ENCODE data around the gene RNF121. TPM values are rescaled to one million over a fixed set of nuclear protein-coding genes. Genes with fewer than 3 reads are reported as not detected.

RNF121 gene
- total RNA-seq, 2 donors from 2014 or later = 32.2 to 44.6 TPM

- peak; percentile 60 to 89 for ATAC-seq
- H3K27ac Mint-ChIP-seq = peak overlapping the region; percentile 69 to 92
Measured at GRCh38 chr11:71962428-71963038, 33.7 kb downstream of the RNF121 start.

GRCh38 chr11:71963468-71963867 lies 34.6 kb downstream of the RNF121 start:
- no peak overlapping the region for H3K27ac Mint-ChIP-seq
- no peak for ATAC-seq
- H3K36me3 Mint-ChIP-seq = peaks cover 11 to 22% of the 10 kb centered on the region in 2 donors
- DNase-seq (ENCODE audit: low spot score in 2 of 2) = no peak
- peaks cover 0 to 5% of the 10 kb centered on the region in 2 donors for H3K9me3 Mint-ChIP-seq

More at GRCh38 chr11:71962428-71963038, 33.7 kb downstream of the RNF121 start:
- H3K36me3 Mint-ChIP-seq = peaks cover 11 to 22% of the 10 kb centered on the region in 2 donors
- H3K9me3 Mint-ChIP-seq = peaks cover 0 to 5% of the 10 kb centered on the region in 2 donors
- DNase-seq (ENCODE audit: low spot score in 2 of 2) = no peak

GRCh38 chr11:71964641-71965040 lies 35.8 kb downstream of the RNF121 start:
- no peak overlapping the region for H3K27ac Mint-ChIP-seq
- ATAC-seq = no peak
- H3K9me3 Mint-ChIP-seq = peaks cover 0 to 5% of the 10 kb centered on the region in 2 donors
- no peak for DNase-seq (ENCODE audit: low spot score in 2 of 2)
- peaks cover 11 to 22% of the 10 kb centered on the region in 2 donors for H3K36me3 Mint-ChIP-seq

DNA sequence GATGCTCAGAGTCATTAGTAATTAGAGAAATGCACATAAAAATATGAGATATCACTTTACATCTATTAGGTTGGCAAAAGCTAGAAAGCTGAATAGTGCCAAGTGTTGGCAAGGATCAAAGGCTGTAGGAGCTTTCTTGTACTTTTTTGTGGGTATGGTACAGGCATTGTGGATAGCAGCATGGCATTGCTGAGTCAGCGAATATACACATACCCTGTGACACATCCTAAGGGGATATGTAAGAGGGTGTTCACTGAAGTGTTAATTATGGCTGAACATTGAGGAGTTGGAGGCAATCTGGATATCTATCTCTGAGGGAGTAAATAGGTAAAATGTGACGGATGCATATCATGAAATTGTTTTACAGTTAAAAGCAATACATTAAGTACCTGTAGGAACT lies 42.8 kb downstream of the RNF121 start:
- Mint-ChIP-seq H3K27ac (no peak overlapping the region), H3K9me3 (no peaks in the 10 kb centered on the region), H3K36me3 (no peaks in the 10 kb centered on the region)
- DNase-seq (ENCODE audit: low spot score in 2 of 2) (no peak), ATAC-seq (no peak)

DNA sequence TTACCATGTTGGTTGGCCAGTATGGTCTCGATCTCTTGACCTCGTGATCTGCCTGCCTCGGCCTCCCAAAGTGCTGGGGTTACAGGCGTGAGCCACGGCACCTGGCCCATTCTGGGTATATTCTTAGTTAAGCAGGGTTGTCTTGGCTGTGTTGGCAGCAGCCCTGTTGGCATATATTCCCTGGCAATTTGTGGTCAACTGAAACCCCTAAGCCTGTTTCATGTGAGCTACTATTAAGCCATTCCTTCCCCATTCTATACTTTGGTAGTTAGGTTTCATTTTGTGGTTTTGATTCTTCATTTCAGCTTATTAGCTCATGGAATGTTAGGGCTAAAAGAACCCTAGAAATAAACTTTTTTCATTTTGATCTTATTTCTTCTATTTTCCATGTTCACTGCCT lies 47.7 kb downstream of the RNF121 start:
- Mint-ChIP-seq H3K9me3 (no peaks in the 10 kb centered on the region), H3K27ac (no peak overlapping the region), H3K36me3 (peaks cover 0 to 5% of the 10 kb centered on the region in 2 donors)
- ATAC-seq (no peak), DNase-seq (ENCODE audit: low spot score in 2 of 2) (no peak)

DNA sequence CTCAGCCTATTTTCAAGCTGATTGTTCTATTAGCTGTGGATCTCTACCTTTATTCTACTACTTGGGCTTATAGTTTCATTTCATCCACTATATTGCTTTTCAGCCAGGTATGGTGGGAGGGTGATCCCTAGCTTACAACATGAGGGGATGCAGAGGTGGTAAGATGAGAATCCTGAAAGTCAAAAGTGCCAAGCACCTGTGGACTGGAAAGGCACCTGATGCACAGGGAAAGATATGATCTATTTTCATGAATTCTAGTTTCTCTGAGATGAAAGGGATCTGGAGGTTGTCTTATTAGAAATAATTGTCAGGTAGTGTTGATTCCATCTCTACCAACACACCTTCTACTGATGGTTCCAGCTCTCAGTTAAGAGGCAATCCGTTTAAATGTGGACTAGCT lies 48.2 kb downstream of the RNF121 start:
- no peaks in the 10 kb centered on the region for H3K9me3 Mint-ChIP-seq

DNA sequence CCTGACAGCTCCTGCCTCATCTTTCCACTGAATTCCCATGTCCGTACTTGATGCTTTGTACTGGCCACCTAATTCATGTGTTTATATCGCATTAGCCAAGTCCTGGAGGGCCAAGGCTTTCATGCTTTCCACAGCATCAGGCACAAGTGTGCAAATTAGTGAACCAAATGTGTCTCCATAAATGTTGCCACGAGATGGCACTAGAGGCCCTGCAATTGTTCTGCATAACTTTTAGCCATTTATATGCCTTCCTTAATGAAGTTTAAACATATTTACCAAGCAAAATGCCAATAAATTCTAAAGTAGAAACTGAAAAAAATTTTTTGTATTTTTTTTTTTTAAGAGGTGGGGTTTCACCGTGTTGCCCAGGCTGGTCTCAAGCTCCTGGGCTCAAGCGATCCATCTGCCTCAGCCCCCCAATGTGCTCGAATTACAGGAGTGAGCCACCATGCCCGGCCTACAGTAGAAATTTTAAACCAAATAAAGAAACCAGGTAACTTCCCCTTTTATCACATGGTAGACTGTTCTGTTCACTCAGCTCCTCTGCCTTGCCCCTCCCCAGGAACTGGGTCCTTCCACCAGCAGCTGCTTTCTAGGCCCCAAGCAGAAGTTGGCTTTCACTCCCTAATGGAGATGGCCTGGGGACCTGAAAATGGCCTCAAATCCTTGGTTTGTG lies 49.0 kb downstream of the RNF121 start:
- DNase-seq (ENCODE audit: low spot score in 2 of 2) (peak in 1 of 2 donors; percentile 48), ATAC-seq (peak in 1 of 2 donors; percentile 63)
- Mint-ChIP-seq H3K27ac (peak overlapping the region in 1 of 2 donors; percentile 25), H3K36me3 (peaks cover 0 to 8% of the 10 kb centered on the region in 2 donors), H3K9me3 (no peaks in the 10 kb centered on the region)

More for the DNA sequence above, 48.2 kb downstream of the RNF121 start:
- DNase-seq (ENCODE audit: low spot score in 2 of 2) (no peak), ATAC-seq (no peak)
- Mint-ChIP-seq H3K36me3 (peaks cover 0 to 8% of the 10 kb centered on the region in 2 donors), H3K27ac (no peak overlapping the region)

DNA sequence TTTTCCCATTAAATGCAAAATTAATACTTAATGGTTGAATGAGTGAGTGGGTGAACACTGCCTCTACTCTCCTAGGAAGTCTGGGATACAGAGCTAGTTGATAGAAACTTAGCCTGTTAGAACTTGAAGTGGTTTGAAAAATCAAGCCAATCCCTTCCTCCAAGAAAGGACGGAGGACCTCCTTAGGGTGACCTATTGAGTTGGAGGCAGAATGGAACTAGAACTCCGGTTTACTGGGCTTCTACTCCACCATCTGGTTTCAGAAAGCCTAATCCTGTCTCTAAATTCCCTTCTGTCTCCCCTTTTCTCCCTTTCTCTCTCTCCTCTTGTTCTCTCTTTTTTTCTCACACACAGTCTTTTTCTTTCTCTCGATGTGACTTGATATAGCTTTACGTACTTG lies 50.2 kb downstream of the RNF121 start:
- no peak for DNase-seq (ENCODE audit: low spot score in 2 of 2)
- Mint-ChIP-seq H3K27ac (no peak overlapping the region), H3K9me3 (no peaks in the 10 kb centered on the region), H3K36me3 (peaks cover 0 to 17% of the 10 kb centered on the region in 2 donors)
- no peak for ATAC-seq

DNA sequence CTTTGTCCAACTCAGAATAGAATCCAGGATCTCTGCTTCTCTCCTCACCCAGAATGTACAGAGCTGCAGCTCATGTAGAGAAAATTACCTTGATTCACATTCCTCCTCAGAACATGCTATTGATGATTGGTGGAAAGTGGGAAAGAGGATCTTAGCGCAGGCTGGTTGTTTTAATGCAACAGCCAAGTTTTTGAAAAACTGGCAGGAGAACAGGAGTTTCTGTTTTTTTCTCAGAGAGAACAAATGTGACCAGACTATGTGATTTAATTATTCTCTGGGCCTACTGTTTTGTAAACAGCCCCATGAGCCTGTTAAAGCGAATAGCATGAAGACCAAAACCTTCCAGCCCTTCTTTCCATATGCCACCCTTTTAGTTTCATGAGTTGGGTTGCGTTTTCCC lies 50.8 kb downstream of the RNF121 start:
- DNase-seq (ENCODE audit: low spot score in 2 of 2) (no peak), ATAC-seq (no peak)
- Mint-ChIP-seq H3K9me3 (no peaks in the 10 kb centered on the region), H3K27ac (no peak overlapping the region), H3K36me3 (peaks cover 0 to 17% of the 10 kb centered on the region in 2 donors)

DNA sequence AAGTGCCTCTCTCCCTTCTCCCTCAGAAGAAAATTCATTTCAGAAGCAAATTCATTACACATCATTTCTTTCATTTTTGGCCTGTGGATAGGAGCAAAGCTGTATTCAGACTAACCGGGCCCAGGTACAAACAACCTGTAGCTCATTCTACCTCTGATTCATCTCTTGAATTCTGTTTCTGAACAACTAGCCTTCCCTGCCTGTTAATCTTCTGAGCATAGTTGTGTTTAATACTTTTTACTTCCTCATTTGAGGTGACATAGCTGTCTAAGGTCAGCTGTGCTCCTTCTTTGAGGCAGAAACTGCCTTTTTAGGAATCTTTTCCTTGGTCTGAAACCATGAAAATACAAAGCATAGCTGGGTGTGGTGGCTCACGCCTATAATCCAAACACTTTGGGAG lies 57.3 kb downstream of the RNF121 start:
- DNase-seq (ENCODE audit: low spot score in 2 of 2) (no peak), ATAC-seq (peak; percentile 22 to 83)
- H3K9me3 Mint-ChIP-seq = no peaks in the 10 kb centered on the region
- H3K36me3 Mint-ChIP-seq = peaks cover 0 to 21% of the 10 kb centered on the region in 2 donors
- H3K27ac Mint-ChIP-seq = peak overlapping the region in 1 of 2 donors; percentile 15

DNA sequence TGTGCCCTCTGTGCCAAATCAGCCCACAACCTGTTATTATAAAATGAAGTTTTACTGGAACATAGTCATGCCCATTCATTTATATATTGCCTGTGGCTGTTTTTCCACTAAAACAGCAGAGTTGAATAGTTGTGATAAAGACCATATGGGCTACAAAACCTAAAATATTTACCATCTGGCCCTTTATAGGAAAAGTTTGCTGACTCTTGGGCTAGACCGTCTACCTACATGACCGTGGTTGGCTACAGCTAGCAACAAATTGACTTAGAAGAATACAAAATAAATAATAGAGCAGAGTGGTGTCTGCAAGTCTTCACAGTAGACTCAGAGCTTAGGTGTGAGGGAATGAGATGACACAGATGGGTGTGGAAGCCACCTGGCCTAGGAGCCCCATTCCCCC lies 58.7 kb downstream of the RNF121 start:
- no peak for DNase-seq (ENCODE audit: low spot score in 2 of 2)
- peaks cover 0 to 14% of the 10 kb centered on the region in 2 donors for H3K36me3 Mint-ChIP-seq
- ATAC-seq = no peak
- no peaks in the 10 kb centered on the region for H3K9me3 Mint-ChIP-seq
- H3K27ac Mint-ChIP-seq = no peak overlapping the region

- ATAC-seq (no peak), DNase-seq (ENCODE audit: low spot score in 2 of 2) (no peak)
- no peak overlapping the region for H3K27ac Mint-ChIP-seq
- peaks cover 0 to 14% of the 10 kb centered on the region in 2 donors for H3K36me3 Mint-ChIP-seq
- H3K9me3 Mint-ChIP-seq = no peaks in the 10 kb centered on the region
Measured at GRCh38 chr11:71988050-71988449, 59.2 kb downstream of the RNF121 start.

DNA sequence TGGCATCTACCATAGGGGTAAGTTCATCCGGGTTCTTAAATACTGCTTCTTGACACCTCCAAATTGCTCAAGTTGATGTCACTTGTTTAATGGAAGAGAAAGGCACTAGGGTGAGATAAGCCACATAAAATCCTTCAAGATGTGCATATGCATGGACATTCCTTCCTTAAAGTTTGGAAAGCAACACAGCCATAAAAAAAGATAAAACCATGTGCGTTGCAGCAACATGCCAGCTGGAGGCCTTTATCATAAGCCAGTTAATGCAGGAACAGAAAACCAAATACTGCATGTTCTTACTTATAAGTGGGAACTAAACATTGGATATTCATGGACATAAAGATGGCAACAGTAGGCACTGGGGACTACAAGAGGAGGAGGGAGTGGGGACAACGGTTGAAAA lies 61.9 kb downstream of the RNF121 start:
- H3K36me3 Mint-ChIP-seq = peaks cover 0 to 5% of the 10 kb centered on the region in 2 donors
- H3K27ac Mint-ChIP-seq = no peak overlapping the region
- no peak for DNase-seq (ENCODE audit: low spot score in 2 of 2)
- no peaks in the 10 kb centered on the region for H3K9me3 Mint-ChIP-seq
- ATAC-seq = no peak

DNA sequence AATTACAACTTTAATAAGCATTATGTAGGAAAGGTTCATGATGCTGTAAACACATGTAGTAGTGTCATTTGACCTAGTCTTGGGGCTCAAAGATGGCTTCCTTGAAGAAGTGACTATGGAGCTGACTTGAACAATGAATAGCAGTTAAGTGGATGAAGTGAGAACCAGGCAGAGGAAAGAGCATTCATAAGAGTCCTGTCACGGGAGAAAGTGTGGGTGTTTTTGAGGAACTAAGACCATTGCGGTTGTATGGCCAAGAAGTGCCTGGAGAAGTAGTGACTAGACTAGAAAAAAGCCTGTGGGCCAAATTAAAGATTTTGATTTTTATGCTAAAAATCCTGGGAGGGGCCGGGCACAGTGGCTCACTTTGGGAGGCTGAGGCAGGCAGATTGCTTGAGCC lies 62.6 kb downstream of the RNF121 start:
- Mint-ChIP-seq H3K36me3 (peaks cover 0 to 5% of the 10 kb centered on the region in 2 donors), H3K27ac (peak overlapping the region in 1 of 2 donors; percentile 9), H3K9me3 (no peaks in the 10 kb centered on the region)
- DNase-seq (ENCODE audit: low spot score in 2 of 2) (no peak), ATAC-seq (no peak)

DNA sequence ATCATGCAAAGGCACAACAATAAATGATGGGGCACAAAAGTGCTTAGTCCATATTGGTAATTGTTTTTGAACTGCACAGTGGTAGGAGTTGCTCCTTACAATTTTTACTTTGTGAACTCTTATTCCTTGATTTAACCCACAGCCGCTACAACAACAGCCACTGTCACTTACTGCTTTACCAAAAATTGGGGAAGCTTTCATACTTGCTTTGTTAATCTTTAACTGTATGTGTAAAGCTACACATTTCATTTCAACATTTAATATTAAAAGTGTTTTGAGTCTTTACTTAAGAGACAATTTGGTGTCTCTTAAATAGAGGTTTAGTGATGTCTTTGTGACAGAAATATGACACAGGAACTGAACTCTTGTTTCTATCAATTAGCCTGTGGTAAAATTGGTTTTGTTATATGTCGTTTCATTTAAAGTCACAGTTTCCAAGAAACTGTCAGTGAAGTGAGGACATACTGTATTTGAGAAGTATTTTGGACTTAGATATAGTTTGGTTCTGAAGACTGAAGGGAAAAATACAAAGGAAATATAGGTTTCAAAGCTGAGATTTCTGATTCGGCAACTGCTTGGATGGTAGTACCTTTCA lies 63.4 kb downstream of the RNF121 start:
- no peaks in the 10 kb centered on the region for H3K36me3 Mint-ChIP-seq
- DNase-seq (ENCODE audit: low spot score in 2 of 2) (no peak), ATAC-seq (no peak)
- H3K27ac Mint-ChIP-seq = peak overlapping the region in 1 of 2 donors; percentile 9
- no peaks in the 10 kb centered on the region for H3K9me3 Mint-ChIP-seq

- DNase-seq (ENCODE audit: low spot score in 2 of 2) (no peak), ATAC-seq (no peak)
- Mint-ChIP-seq H3K27ac (no peak overlapping the region), H3K9me3 (no peaks in the 10 kb centered on the region), H3K36me3 (peaks cover 0 to 7% of the 10 kb centered on the region in 2 donors)
Measured at GRCh38 chr11:71994786-71995185, 65.9 kb downstream of the RNF121 start.

GRCh38 chr11:71995726-71996291 lies 67.0 kb downstream of the RNF121 start:
- no peaks in the 10 kb centered on the region for H3K9me3 Mint-ChIP-seq

More at GRCh38 chr11:71995726-71996291, 67.0 kb downstream of the RNF121 start:
- ATAC-seq (no peak), DNase-seq (ENCODE audit: low spot score in 2 of 2) (no peak)
- peak overlapping the region in 1 of 2 donors; percentile 65 for H3K27ac Mint-ChIP-seq
- H3K36me3 Mint-ChIP-seq = peaks cover 0 to 7% of the 10 kb centered on the region in 2 donors
